Activated CD4-positive, alpha-beta T cell treated with anti-CD3 and anti-CD28 coated beads for 48 hours (primary cell): ENCODE data around the gene KPNA4.
"Not testable (repeated sequence)": the region's sequence is repeated elsewhere in the genome, so short reads cannot be mapped to it uniquely, and the experiment has no call there.

Source experiments
- DNase-seq: peaks from one replicate; pipeline ENCODE4 v3.0.0-alpha.2; 2020

The KPNA4 gene

GRCh38 chr3:160565442-160566403 is at the start of gene KPNA4:
TSS of gene KPNA4 (minus strand) at chr3:160565571. CDS start at chr3:160565282, 289 bp downstream.
- DNase-seq, result peak; percentile 98

- DNase-seq, result no peak
These were observed 48.3 kb upstream of the KPNA4 start for GRCh38 chr3:160613661-160614060.

- DNase-seq, result no peak
These were observed 47.2 kb upstream of the KPNA4 start for GRCh38 chr3:160612386-160613075.

- DNase-seq, result no peak
These were observed 45.8 kb upstream of the KPNA4 start for GRCh38 chr3:160611141-160611540.

- no peak for DNase-seq
These were observed 43.5 kb upstream of the KPNA4 start for GRCh38 chr3:160608870-160609269.

GRCh38 chr3:160607826-160608225 is 42.5 kb upstream of the KPNA4 start:
- DNase-seq, result no peak

- no peak for DNase-seq
These were observed 39.9 kb upstream of the KPNA4 start for GRCh38 chr3:160605315-160605714.

- DNase-seq, result not testable (repeated sequence)
These were observed 38.5 kb upstream of the KPNA4 start for GRCh38 chr3:160603845-160604244.

- DNase-seq, result no peak
These were observed 36.9 kb upstream of the KPNA4 start for GRCh38 chr3:160602259-160602658.

GRCh38 chr3:160601288-160601687 is 35.9 kb upstream of the KPNA4 start:
- DNase-seq, result no peak

GRCh38 chr3:160598865-160599264 is 33.5 kb upstream of the KPNA4 start:
- no peak for DNase-seq

GRCh38 chr3:160588023-160588422 is 22.7 kb upstream of the KPNA4 start:
- DNase-seq, result no peak

- no peak for DNase-seq
These were observed 21.7 kb upstream of the KPNA4 start for GRCh38 chr3:160587105-160587504.

- DNase-seq, result no peak
These were observed 21.3 kb upstream of the KPNA4 start for GRCh38 chr3:160586679-160587078.

- DNase-seq, result no peak
These were observed 18.1 kb upstream of the KPNA4 start for GRCh38 chr3:160583451-160583850.

GRCh38 chr3:160580938-160581337 is 15.6 kb upstream of the KPNA4 start:
- DNase-seq, result no peak

- DNase-seq, result no peak
These were observed 12.3 kb upstream of the KPNA4 start for GRCh38 chr3:160577556-160578195.

GRCh38 chr3:160577093-160577492 is 11.7 kb upstream of the KPNA4 start:
- no peak for DNase-seq

GRCh38 chr3:160576621-160577020 is 11.2 kb upstream of the KPNA4 start:
- no peak for DNase-seq

GRCh38 chr3:160575589-160575988 is 10.2 kb upstream of the KPNA4 start:
- DNase-seq, result no peak

GRCh38 chr3:160574636-160575035 is 9.3 kb upstream of the KPNA4 start:
- no peak for DNase-seq

GRCh38 chr3:160573955-160574525 is 8.7 kb upstream of the KPNA4 start:
- DNase-seq, result not testable (repeated sequence)
